HepG2 (cell line): ENCODE data around the gene C20orf96. TPM values are rescaled to one million over a fixed set of nuclear protein-coding genes. Genes with fewer than 3 reads are reported as not detected.

Experiments used
- ARID2 ChIP-seq: sonication (generic); formaldehyde crosslinking; IDR thresholded peaks from 2 replicates; pipeline ENCODE4 v1.8.1; 2022; ENCODE audit warnings: mild to moderate bottlenecking, missing genetic modification reagents, borderline replicate concordance
- ETV6 ChIP-seq: sonication (generic); formaldehyde crosslinking; conservative IDR thresholded peaks from 2 replicates; pipeline ENCODE4 v1.4.0; 2020; ENCODE audit warnings: missing genetic modification reagents
- HIVEP1 ChIP-seq: sonication (generic); formaldehyde crosslinking; IDR thresholded peaks from 2 replicates; pipeline ENCODE4 v1.4.0; 2020; ENCODE audit warnings: mild to moderate bottlenecking, missing genetic modification reagents
- MTERF4 ChIP-seq: sonication (generic); formaldehyde crosslinking; IDR thresholded peaks from 2 replicates; pipeline ENCODE4 v1.8.0; 2023; ENCODE audit warnings: mild to moderate bottlenecking, missing genetic modification reagents
- MZF1 ChIP-seq: sonication (generic); formaldehyde crosslinking; IDR thresholded peaks from 2 replicates; pipeline ENCODE4 v1.8.1; 2023; ENCODE audit warnings: mild to moderate bottlenecking, missing genetic modification reagents, borderline replicate concordance
- NFATC3 ChIP-seq: sonication (generic); formaldehyde crosslinking; IDR thresholded peaks from 2 replicates; pipeline ENCODE4 v1.5.1; 2020; ENCODE audit warnings: mild to moderate bottlenecking, missing genetic modification reagents
- NR2F1 ChIP-seq, 2 experiments: fragments of 450-650 bp in 1 of 2; formaldehyde crosslinking in 1 of 2; IDR thresholded peaks; 2 replicates each; pipeline versions ENCODE4 v1.5.0 to v1.6.1; 2016 to 2020; ENCODE audit warnings: mild to moderate bottlenecking in 1 of 2, missing compliant biosample characterization in 1 of 2, missing genetic modification reagents in 1 of 2, moderate library complexity in 1 of 2
- RBAK ChIP-seq: sonication (generic); formaldehyde crosslinking; IDR thresholded peaks from 2 replicates; pipeline ENCODE4 v1.5.1; 2020; ENCODE audit warnings: mild to moderate bottlenecking, missing genetic modification reagents
- RBM22 ChIP-seq: fragments of 200-400 bp; formaldehyde crosslinking; optimal IDR thresholded peaks from 2 replicates; pipeline ENCODE3; 2017; ENCODE audit warnings: mild to moderate bottlenecking, low read length, moderate library complexity
- SAP130 ChIP-seq: IDR thresholded peaks from 2 replicates; pipeline ENCODE4 v1.6.1; 2016; ENCODE audit warnings: low read depth
- SNAI1 ChIP-seq: sonication (generic); formaldehyde crosslinking; IDR thresholded peaks from 2 replicates; pipeline ENCODE4 v1.5.0; 2020; ENCODE audit warnings: mild to moderate bottlenecking, missing genetic modification reagents, borderline replicate concordance
- TRIM24 ChIP-seq: sonication (generic); formaldehyde crosslinking; IDR thresholded peaks from 2 replicates; pipeline ENCODE4 v1.8.0; 2022; ENCODE audit warnings: mild to moderate bottlenecking, missing genetic modification reagents
- ZBTB39 ChIP-seq: sonication (generic); formaldehyde crosslinking; IDR thresholded peaks from 2 replicates; pipeline ENCODE4 v1.5.0; 2020; ENCODE audit warnings: missing genetic modification reagents
- ZKSCAN1 ChIP-seq: fragments of 150-350 bp; IDR thresholded peaks from 2 replicates; pipeline ENCODE4 v1.6.1; 2014; ENCODE audit warnings: low read length
- ZNF101 ChIP-seq: sonication (generic); formaldehyde crosslinking; IDR thresholded peaks from 2 replicates; pipeline ENCODE4 v1.4.0; 2020; ENCODE audit warnings: mild to moderate bottlenecking, low read depth, missing genetic modification reagents, borderline replicate concordance
- ZNF263 ChIP-seq: sonication (generic); formaldehyde crosslinking; IDR thresholded peaks from 2 replicates; pipeline ENCODE4 v1.4.0; 2020; ENCODE audit warnings: missing genetic modification reagents
- ZNF570 ChIP-seq: sonication (generic); formaldehyde crosslinking; IDR thresholded peaks from 2 replicates; pipeline ENCODE4 v1.4.0; 2020; ENCODE audit warnings: mild to moderate bottlenecking, missing genetic modification reagents, borderline replicate concordance
- ZNF703 ChIP-seq: sonication (generic); formaldehyde crosslinking; IDR thresholded peaks from 2 replicates; pipeline ENCODE4 v1.5.1; 2020; ENCODE audit warnings: missing genetic modification reagents, mild to moderate bottlenecking, moderate library complexity, borderline replicate concordance
- ZNF710 ChIP-seq: sonication (generic); formaldehyde crosslinking; IDR thresholded peaks from 2 replicates; pipeline ENCODE4 v1.5.0; 2020; ENCODE audit warnings: mild to moderate bottlenecking, missing genetic modification reagents, borderline replicate concordance
- ZNF770 ChIP-seq: sonication (generic); formaldehyde crosslinking; IDR thresholded peaks from 2 replicates; pipeline ENCODE4 v1.5.0; 2020; ENCODE audit warnings: mild to moderate bottlenecking, missing genetic modification reagents
- polyA plus RNA-seq, 8 experiments: library from polyadenylated mRNA; depleted of rRNA in 3 of 8; stranded (reverse) in 7 of 8; unstranded in 1 of 8; fragments of >200 nt; fragmentation: Illumina TruSeq in 4 of 8; extraction: Trizol in 4 of 8; gene quantifications; 2 replicates each; pipeline versions ENCODE4 v1.2.1 to v1.2.3, GENCODE V29; 2011 to 2016; ENCODE audit warnings: low read depth in 4 of 8, missing spikeins in 1 of 8, mixed read lengths in 1 of 8; ENCODE audit not compliant: insufficient read depth in 1 of 8
- total RNA-seq, 5 experiments: library from RNA; depleted of rRNA; stranded (reverse); fragments of >200 nt; fragmentation: Illumina TruSeq; extraction: Trizol; gene quantifications; 2 replicates each; pipeline ENCODE4 v1.2.3, GENCODE V29; 2016; ENCODE audit warnings: low read depth in 1 of 5

C20orf96 gene
- total and polyA plus RNA-seq, 2 of the 13 experiments (the other 11 are each of a cell fraction or from before 2014, with no cell fraction given): 3.8 to 20.6 TPM

GRCh38 chr20:266596-267562 lies 23.7 kb downstream of the C20orf96 start (continued):
- TF ChIP-seq MTERF4 (CRISPR knock-in tag) (peak; percentile 98), TRIM24 (CRISPR knock-in tag) (no peak), ETV6 (CRISPR knock-in tag) (peak; percentile 89), ZBTB39 (no peak), ZNF570 (CRISPR knock-in tag) (peak; percentile 87; the same call in 1 of the 2 replicates), ZNF770 (CRISPR knock-in tag) (no peak; the same call in 1 of the 2 replicates), NFATC3 (CRISPR knock-in tag) (peak; percentile 57; the same call in 1 of the 2 replicates), ZKSCAN1 (peak; percentile 72; the same call in 1 of the 2 replicates), ARID2 (CRISPR knock-in tag) (peak; percentile 99), NR2F1 (CRISPR knock-in tag; IDR thresholded peaks at IDR 0.05) (0 out of 4 replicates have a peak, but pooled peaks of 1 of the 2 experiments have one; percentile 19), ZNF703 (CRISPR knock-in tag) (peak; percentile 94), ZNF710 (CRISPR knock-in tag) (peak; percentile 51; the same call in 1 of the 2 replicates), SNAI1 (CRISPR knock-in tag) (peak; percentile 89; the same call in 1 of the 2 replicates), SAP130 (peak; percentile 79), HIVEP1 (CRISPR knock-in tag) (peak; percentile 76), RBAK (no peak; the same call in 1 of the 2 replicates), MZF1 (CRISPR knock-in tag) (no peak; the same call in 1 of the 2 replicates), ZNF263 (CRISPR knock-in tag) (0 out of 2 replicates have a peak, but pooled peaks have one; percentile 51), ZNF101 (CRISPR knock-in tag) (peak; percentile 95; the same call in 1 of the 2 replicates), RBM22 (no peak)
